SK-N-MC (cell line): ENCODE measurements around the gene SIGLEC8.

Experiments used
- DNase-seq: peaks from one replicate; pipeline ENCODE4 v3.0.0-alpha.2; 2011; ENCODE audit warnings: low read depth, low spot score
- H3K27ac ChIP-seq: fragments of 200-600 bp; sonication (generic); 2 replicates; pipeline ENCODE4 v1.5.1; 2016; ENCODE audit warnings: mixed run types
- H3K36me3 ChIP-seq: fragments of 200-600 bp; sonication (generic); 2 replicates; pipeline ENCODE4 v1.6.1; 2017; ENCODE audit warnings: antibody characterized with exemption, low read length, mixed read lengths; ENCODE audit not compliant: insufficient read depth
- H3K4me3 ChIP-seq: fragments of 200-600 bp; sonication (generic); 2 replicates; pipeline ENCODE4 v1.5.1; 2016
- H3K9ac ChIP-seq: fragments of 200-600 bp; sonication (generic); 2 replicates; pipeline ENCODE4 v1.8.0; 2017; ENCODE audit warnings: mixed run types, mixed read lengths; ENCODE audit not compliant: insufficient read length
- H3K9me3 ChIP-seq: fragments of 200-600 bp; sonication (generic); 2 replicates; pipeline ENCODE4 v1.6.1; 2017; ENCODE audit warnings: low read depth, mild to moderate bottlenecking, antibody characterized with exemption, low read length, moderate library complexity, mixed read lengths
- EZH2 ChIP-seq: fragments of 200-600 bp; sonication (generic); IDR thresholded peaks from one replicate; pipeline ENCODE4 v1.6.1; 2017; ENCODE audit warnings: antibody characterized with exemption
- FOXP2 ChIP-seq: optimal IDR thresholded peaks from 2 replicates; pipeline ENCODE3; 2011; ENCODE audit warnings: mild to moderate bottlenecking, moderate library complexity; ENCODE audit not compliant: insufficient read depth; ENCODE audit errors: extremely low read length, control extremely low read depth
- POLR2AphosphoS5 ChIP-seq: IDR thresholded peaks from 2 replicates; pipeline ENCODE4 v1.6.1; 2012; ENCODE audit warnings: mild to moderate bottlenecking, low read depth, low read length, borderline replicate concordance

Gene SIGLEC8

GRCh38 chr19:51477344-51477743 lies 19.1 kb upstream of the SIGLEC8 start:
- Histone ChIP-seq H3K9me3 (no peaks in the 10 kb centered on the region), H3K4me3 (no peak overlapping the region), H3K27ac (no peak overlapping the region), H3K36me3 (no peaks in the 10 kb centered on the region), H3K9ac (no peak overlapping the region)
- TF ChIP-seq EZH2, result no peak
- no peak for TF ChIP-seq POLR2AphosphoS5
- no peak for TF ChIP-seq FOXP2
- no peak for DNase-seq

- no peak for TF ChIP-seq POLR2AphosphoS5
- no peak for TF ChIP-seq FOXP2
- TF ChIP-seq EZH2, result no peak
- no peak overlapping the region for H3K4me3 ChIP-seq
- no peak overlapping the region for H3K9ac ChIP-seq
- no peaks in the 10 kb centered on the region for H3K9me3 ChIP-seq
- no peaks in the 10 kb centered on the region for H3K36me3 ChIP-seq
- no peak for DNase-seq
- no peak overlapping the region for H3K27ac ChIP-seq
These were observed 17.9 kb upstream of the SIGLEC8 start for GRCh38 chr19:51476164-51476563.

GRCh38 chr19:51473009-51473707 lies 14.9 kb upstream of the SIGLEC8 start:
- Histone ChIP-seq H3K9ac (no peak overlapping the region), H3K9me3 (no peaks in the 10 kb centered on the region), H3K27ac (no peak overlapping the region), H3K36me3 (no peaks in the 10 kb centered on the region), H3K4me3 (no peak overlapping the region)
- TF ChIP-seq POLR2AphosphoS5 (no peak), FOXP2 (no peak), EZH2 (no peak)
- DNase-seq, result peak; percentile 5

GRCh38 chr19:51472607-51473006 lies 14.4 kb upstream of the SIGLEC8 start:
- TF ChIP-seq FOXP2 (no peak), EZH2 (no peak), POLR2AphosphoS5 (no peak)
- Histone ChIP-seq H3K4me3 (no peak overlapping the region), H3K36me3 (no peaks in the 10 kb centered on the region), H3K9ac (no peak overlapping the region), H3K27ac (no peak overlapping the region), H3K9me3 (no peaks in the 10 kb centered on the region)
- no peak for DNase-seq

- no peak for TF ChIP-seq POLR2AphosphoS5
- TF ChIP-seq FOXP2, result no peak
- TF ChIP-seq EZH2, result no peak
- no peaks in the 10 kb centered on the region for H3K9me3 ChIP-seq
- DNase-seq, result no peak
- no peak overlapping the region for H3K9ac ChIP-seq
- H3K27ac ChIP-seq, result no peak overlapping the region
- H3K4me3 ChIP-seq, result no peak overlapping the region
- no peaks in the 10 kb centered on the region for H3K36me3 ChIP-seq
These were observed 13.3 kb upstream of the SIGLEC8 start for GRCh38 chr19:51471527-51471926.

- H3K9me3 ChIP-seq, result no peaks in the 10 kb centered on the region
- TF ChIP-seq EZH2 (no peak), POLR2AphosphoS5 (no peak), FOXP2 (no peak)
- H3K4me3 ChIP-seq, result no peak overlapping the region
- H3K36me3 ChIP-seq, result no peaks in the 10 kb centered on the region
- DNase-seq, result no peak
- no peak overlapping the region for H3K9ac ChIP-seq
- no peak overlapping the region for H3K27ac ChIP-seq
These were observed 12.7 kb upstream of the SIGLEC8 start for GRCh38 chr19:51470966-51471365.

- H3K9me3 ChIP-seq, result no peaks in the 10 kb centered on the region
- H3K4me3 ChIP-seq, result no peak overlapping the region
- no peak overlapping the region for H3K9ac ChIP-seq
- H3K27ac ChIP-seq, result no peak overlapping the region
- no peak for DNase-seq
- no peaks in the 10 kb centered on the region for H3K36me3 ChIP-seq
- TF ChIP-seq EZH2 (no peak), FOXP2 (no peak), POLR2AphosphoS5 (no peak)
These were observed 11.4 kb upstream of the SIGLEC8 start for GRCh38 chr19:51469629-51470028.

- H3K9ac ChIP-seq, result no peak overlapping the region
- H3K27ac ChIP-seq, result no peak overlapping the region
These were observed 10.9 kb upstream of the SIGLEC8 start for GRCh38 chr19:51469162-51469561.

GRCh38 chr19:51468545-51468920 lies 10.3 kb upstream of the SIGLEC8 start:
- Histone ChIP-seq H3K9me3 (no peaks in the 10 kb centered on the region), H3K9ac (no peak overlapping the region), H3K36me3 (no peaks in the 10 kb centered on the region), H3K27ac (no peak overlapping the region), H3K4me3 (no peak overlapping the region)
- TF ChIP-seq EZH2, result no peak
- DNase-seq, result no peak

More at GRCh38 chr19:51469162-51469561, 10.9 kb upstream of the SIGLEC8 start:
- Histone ChIP-seq H3K9me3 (no peaks in the 10 kb centered on the region), H3K36me3 (no peaks in the 10 kb centered on the region), H3K4me3 (no peak overlapping the region)
- TF ChIP-seq FOXP2, result no peak
- no peak for TF ChIP-seq POLR2AphosphoS5
- no peak for TF ChIP-seq EZH2
- DNase-seq, result no peak
